Measurements from ENCODE around the gene GPR35. TPM values are rescaled to one million over a fixed set of nuclear protein-coding genes. Genes with fewer than 3 reads are reported as not detected.

GPR35 gene
- total RNA-seq, 1 experiment from 2014 or later, result 0.22 TPM

- TF ChIP-seq AFF4 (CRISPR knock-in tag; IDR thresholded peaks at IDR 0.05; ENCODE audit: borderline replicate concordance) (no peak), TEAD1 (CRISPR knock-in tag; IDR thresholded peaks at IDR 0.05) (no peak), PRDM15 (CRISPR knock-in tag; IDR thresholded peaks at IDR 0.05) (no peak), JUN (CRISPR knock-in tag; IDR thresholded peaks at IDR 0.05) (no peak)
These were observed 17.5 kb downstream of the GPR35 start (continued) for GRCh38 chr2:240642806-240643092.

GRCh38 chr2:240643093-240643810 lies 18.0 kb downstream of the GPR35 start:
- Mint-ChIP-seq H3K9me3 (no peaks in the 10 kb centered on the region), H3K36me3 (no peaks in the 10 kb centered on the region), H3K4me1 (no peaks in the 10 kb centered on the region), H3K27ac (no peak overlapping the region), H3K27me3 (ENCODE audit: low read depth) (peaks cover 3% of the 10 kb centered on the region), H3K4me3 (no peak overlapping the region)
- no peak for DNase-seq (ENCODE audit: low spot score)
- ChIA-PET CTCF (no interaction called here), POLR2A (no interaction called here)
- ATAC-seq, result no peak
- TF ChIP-seq AR (CRISPR knock-in tag; IDR thresholded peaks at IDR 0.05) (no peak), GTF2I (CRISPR knock-in tag; conservative IDR thresholded peaks at IDR 0.05) (no peak), NR1H2 (CRISPR knock-in tag; IDR thresholded peaks at IDR 0.05) (no peak), ZMAT4 (CRISPR knock-in tag; IDR thresholded peaks at IDR 0.05) (no peak), ATF2 (CRISPR knock-in tag; IDR thresholded peaks at IDR 0.05; ENCODE audit: borderline replicate concordance, low read depth) (no peak), SOX15 (CRISPR knock-in tag; IDR thresholded peaks at IDR 0.05) (no peak), PREB (CRISPR knock-in tag; IDR thresholded peaks at IDR 0.05; ENCODE audit: borderline replicate concordance) (no peak), NR3C1 (CRISPR knock-in tag; conservative IDR thresholded peaks at IDR 0.05; ENCODE audit: low read depth) (no peak), TEAD4 (CRISPR knock-in tag; IDR thresholded peaks at IDR 0.05) (no peak), ELF4 (CRISPR knock-in tag; IDR thresholded peaks at IDR 0.05; ENCODE audit: low read depth) (no peak), KAT7 (CRISPR knock-in tag; IDR thresholded peaks at IDR 0.05; ENCODE audit: borderline replicate concordance) (no peak), FOXP4 (CRISPR knock-in tag; IDR thresholded peaks at IDR 0.05) (no peak)
